ENCODE measurements around the gene NAV2.
"Not testable (repeated sequence)": the region's sequence is repeated elsewhere in the genome, so short reads cannot be mapped to it uniquely, and the experiment has no call there.

Gene NAV2

DNA sequence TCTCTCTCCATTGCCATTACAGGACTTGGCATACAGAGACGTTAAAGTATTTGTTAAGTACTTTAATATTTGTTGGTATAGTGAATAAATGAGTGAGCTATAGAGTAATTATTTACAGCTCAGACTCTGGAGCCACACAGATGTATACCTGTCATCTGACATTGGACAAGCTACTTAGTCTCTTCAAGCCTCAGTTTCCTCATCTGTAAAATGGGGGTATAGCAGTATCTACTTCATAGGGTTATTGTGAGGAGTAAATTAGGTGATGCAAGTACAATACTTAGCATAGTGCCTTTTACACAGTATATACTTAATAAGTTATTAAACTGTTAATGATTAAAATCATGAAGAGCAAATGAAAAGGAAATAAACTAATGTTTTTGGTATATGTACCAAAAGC, 203.2 kb downstream of the NAV2 start:
- Histone ChIP-seq H3K9ac (ENCODE audit: low read depth, low read length) (no peak overlapping the region), H3K4me1 (ENCODE audit: insufficient read depth, low read length) (peaks cover 22% of the 10 kb centered on the region), H3K36me3 (ENCODE audit: insufficient read depth, low read length) (0 out of 2 replicates have a peak, but pooled peaks cover 2% of the 10 kb centered on the region), H3K9me3 (ENCODE audit: control insufficient read depth, insufficient read depth, low read length) (no peaks in the 10 kb centered on the region)

DNA sequence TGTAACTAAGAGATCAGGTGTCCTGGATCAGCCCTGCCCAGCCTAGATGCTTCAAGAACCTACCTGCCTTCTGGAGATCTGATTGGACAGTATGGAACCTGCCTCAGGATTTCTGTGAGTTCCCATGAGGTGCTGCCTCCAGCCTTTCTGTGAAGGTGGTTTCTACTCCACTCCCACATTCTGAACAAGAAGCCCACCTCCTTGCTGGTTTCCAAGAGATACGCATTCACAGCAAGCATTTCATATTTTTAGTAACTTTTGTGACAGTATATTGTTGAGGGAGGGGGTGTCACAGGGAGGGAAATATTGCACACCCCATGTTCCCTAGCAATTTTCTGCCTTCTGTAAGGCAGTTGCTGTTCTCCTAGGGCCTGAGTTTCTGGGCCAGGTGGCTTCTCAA, 204.4 kb downstream of the NAV2 start:
- H3K36me3 ChIP-seq (ENCODE audit: insufficient read depth, low read length): 0 out of 2 replicates have a peak, but pooled peaks cover 2% of the 10 kb centered on the region
- H3K9ac ChIP-seq (ENCODE audit: low read depth, low read length): no peak overlapping the region
- peaks cover 21% of the 10 kb centered on the region for H3K4me1 ChIP-seq (ENCODE audit: insufficient read depth, low read length)

DNA sequence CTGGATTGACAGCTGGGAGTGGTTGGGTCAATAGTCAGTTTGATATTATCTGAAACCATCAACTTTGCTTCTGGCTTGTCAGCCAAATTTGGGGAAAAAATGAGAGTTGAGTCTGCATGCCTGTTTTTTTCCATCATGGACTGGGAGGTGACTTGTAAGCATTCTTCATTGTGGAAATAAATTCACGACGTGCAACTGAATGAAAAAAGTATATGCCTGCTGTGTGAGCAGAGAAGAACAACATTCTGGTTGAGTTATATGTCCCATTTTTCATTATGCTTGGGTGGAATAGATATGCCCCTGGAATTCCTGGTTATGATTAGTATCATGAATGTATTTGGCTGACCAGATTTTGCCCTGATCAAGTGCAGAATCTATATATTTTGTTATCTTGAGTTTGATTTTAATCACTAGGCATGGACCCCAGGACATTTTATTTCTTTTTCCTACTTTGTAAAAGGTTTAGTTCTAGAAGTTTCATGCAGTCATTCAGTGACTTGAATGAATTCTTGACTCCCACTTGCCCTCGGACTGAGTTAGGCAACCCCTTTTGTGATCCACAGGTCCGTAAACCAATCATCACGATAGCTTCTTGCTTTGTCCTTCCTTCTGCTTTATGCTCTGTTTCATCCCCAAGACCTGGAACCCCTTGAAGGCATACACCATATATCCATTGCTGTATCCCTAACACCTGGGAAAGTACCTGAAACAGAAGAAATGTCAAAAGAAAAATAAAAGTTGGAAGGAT, 205.8 kb downstream of the NAV2 start:
- no peak overlapping the region for H3K9ac ChIP-seq (ENCODE audit: low read depth, low read length)
- H3K36me3 ChIP-seq (ENCODE audit: insufficient read depth, low read length): 0 out of 2 replicates have a peak, but pooled peaks cover 2% of the 10 kb centered on the region

More for the DNA sequence above, 204.4 kb downstream of the NAV2 start:
- no peaks in the 10 kb centered on the region for H3K9me3 ChIP-seq (ENCODE audit: control insufficient read depth, insufficient read depth, low read length)

DNA sequence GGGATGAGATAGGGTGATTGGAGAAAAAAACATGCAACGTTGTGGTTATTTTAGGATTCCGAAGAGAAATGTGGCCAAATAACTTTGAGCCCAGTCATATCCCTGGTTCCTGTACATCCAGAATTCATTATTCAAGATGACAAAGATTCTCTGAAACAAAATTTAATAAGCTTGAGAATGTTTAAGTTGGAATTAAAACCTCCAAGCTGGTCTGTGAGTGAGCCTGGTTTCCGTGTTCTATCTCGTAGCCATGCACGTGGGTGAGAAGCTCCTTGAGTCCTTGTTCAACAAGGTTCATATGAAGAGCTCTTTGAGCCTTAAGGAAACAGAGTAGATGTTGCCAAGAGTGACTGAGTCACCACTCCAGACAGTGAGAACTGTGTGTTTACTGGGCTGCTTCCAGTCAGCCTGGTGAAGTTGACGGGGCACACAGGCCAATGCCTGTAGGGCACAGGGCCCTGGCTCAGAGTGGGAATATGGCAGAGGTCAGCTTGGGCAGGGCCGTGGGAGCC, 206.5 kb downstream of the NAV2 start:
- H3K9ac ChIP-seq (ENCODE audit: low read depth, low read length): no peak overlapping the region
- H3K4me1 ChIP-seq (ENCODE audit: insufficient read depth, low read length): peaks cover under 1% of the 10 kb centered on the region; the same call in 1 of the 2 replicates
- 0 out of 2 replicates have a peak, but pooled peaks cover 2% of the 10 kb centered on the region for H3K36me3 ChIP-seq (ENCODE audit: insufficient read depth, low read length)

More for the DNA sequence above, 205.8 kb downstream of the NAV2 start:
- Histone ChIP-seq H3K9me3 (ENCODE audit: control insufficient read depth, insufficient read depth, low read length) (no peaks in the 10 kb centered on the region), H3K4me1 (ENCODE audit: insufficient read depth, low read length) (peaks cover 7% of the 10 kb centered on the region)

DNA sequence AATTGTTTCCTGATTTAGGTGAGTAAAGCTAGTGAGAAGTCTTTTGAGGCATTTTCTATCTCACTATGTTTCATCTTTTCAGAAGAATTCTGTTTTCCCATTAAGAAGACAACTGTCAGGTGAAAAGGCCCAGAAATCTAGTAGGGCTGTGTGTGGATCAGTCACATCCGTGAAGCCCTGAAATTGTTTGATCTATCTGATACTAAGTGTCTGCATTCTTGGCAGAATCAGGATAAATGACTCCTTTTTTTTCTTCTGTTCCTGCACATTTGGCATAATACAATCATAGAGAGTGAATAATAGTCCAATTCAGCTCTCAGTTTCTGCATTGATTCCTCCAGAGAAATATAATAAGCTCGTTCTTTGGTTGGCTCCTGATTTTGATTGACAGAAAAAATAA, 208.3 kb downstream of the NAV2 start:
- Histone ChIP-seq H3K4me1 (ENCODE audit: insufficient read depth, low read length) (no peaks in the 10 kb centered on the region), H3K9ac (ENCODE audit: low read depth, low read length) (no peak overlapping the region), H3K9me3 (ENCODE audit: control insufficient read depth, insufficient read depth, low read length) (no peaks in the 10 kb centered on the region), H3K36me3 (ENCODE audit: insufficient read depth, low read length) (0 out of 2 replicates have a peak, but pooled peaks cover 2% of the 10 kb centered on the region)

More for the DNA sequence above, 206.5 kb downstream of the NAV2 start:
- no peaks in the 10 kb centered on the region for H3K9me3 ChIP-seq (ENCODE audit: control insufficient read depth, insufficient read depth, low read length)

DNA sequence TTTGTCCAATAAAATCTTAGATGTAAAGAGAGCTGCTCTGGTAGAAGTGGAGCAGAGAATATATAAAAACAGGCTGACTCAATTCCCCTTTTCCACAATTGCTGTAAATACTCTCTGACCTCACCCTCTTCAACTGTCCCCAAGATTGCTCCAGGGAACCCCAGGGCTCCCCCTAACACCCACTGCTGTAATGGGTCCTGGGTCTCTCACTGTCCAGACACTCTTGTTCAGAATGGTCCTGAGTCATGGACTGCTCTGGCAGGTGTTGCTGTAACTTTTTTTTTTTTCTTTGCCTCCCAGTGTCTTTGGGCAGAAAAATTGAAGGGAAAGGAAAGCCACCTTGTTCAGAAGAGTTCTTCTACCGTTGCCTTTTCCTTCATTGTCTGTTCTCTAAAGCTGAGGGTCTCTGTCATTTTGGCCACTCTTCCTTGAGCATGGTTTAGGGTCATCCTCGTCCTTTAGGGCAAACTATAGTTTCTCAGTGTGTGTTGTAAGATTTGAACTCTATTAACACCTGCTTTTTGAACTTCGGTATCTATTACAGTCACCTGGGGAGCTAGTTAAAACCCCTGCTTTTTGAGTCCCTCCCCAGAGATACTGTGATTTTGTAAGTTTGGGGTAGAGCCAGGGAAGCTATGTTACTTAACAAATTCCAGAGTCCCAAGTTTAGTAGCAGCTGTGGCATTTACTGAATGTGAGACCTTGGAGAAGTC, 209.5 kb downstream of the NAV2 start:
- no peak overlapping the region for H3K9ac ChIP-seq (ENCODE audit: low read depth, low read length)
- H3K9me3 ChIP-seq (ENCODE audit: control insufficient read depth, insufficient read depth, low read length): no peaks in the 10 kb centered on the region
- H3K4me1 ChIP-seq (ENCODE audit: insufficient read depth, low read length): no peaks in the 10 kb centered on the region
- 0 out of 2 replicates have a peak, but pooled peaks cover 2% of the 10 kb centered on the region for H3K36me3 ChIP-seq (ENCODE audit: insufficient read depth, low read length)

DNA sequence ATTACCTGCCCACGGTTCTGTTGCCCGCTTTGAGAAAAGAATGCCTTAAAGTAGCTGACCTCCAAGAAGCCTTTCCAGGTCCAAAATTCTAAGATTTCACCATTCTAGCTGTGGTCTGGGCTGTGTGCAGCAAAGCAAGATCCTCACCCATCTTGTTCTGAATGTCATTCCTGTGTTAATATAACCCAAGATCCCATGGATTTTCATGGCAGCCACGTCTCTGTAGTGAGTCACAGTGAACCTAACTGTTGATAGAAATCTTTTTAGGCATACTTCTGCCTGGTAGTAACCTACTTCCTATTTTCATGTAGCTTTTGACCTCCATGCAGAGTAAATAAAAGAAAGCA, 210.0 kb downstream of the NAV2 start:
- Histone ChIP-seq H3K9ac (ENCODE audit: low read depth, low read length) (no peak overlapping the region), H3K4me1 (ENCODE audit: insufficient read depth, low read length) (no peaks in the 10 kb centered on the region), H3K36me3 (ENCODE audit: insufficient read depth, low read length) (0 out of 2 replicates have a peak, but pooled peaks cover 2% of the 10 kb centered on the region), H3K9me3 (ENCODE audit: control insufficient read depth, insufficient read depth, low read length) (no peaks in the 10 kb centered on the region)

DNA sequence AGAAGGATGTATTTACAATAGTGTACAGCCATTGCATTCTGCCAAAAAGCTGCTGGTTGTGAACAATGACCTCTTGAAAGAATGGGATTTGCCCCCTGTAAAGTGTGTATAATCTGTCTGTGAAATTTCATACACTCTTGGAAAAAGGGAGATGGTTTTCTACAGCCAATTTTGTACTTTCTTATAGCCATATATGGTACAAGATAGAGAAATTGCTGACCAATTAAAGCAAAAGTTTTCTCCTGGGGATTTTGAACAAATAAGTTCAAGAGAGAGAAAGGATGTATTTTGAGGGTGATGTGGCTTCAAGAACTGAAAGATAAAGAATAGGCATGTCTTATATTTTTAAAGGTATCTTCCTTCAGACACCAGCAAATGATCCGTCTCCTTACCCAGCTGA, 211.0 kb downstream of the NAV2 start:
- Histone ChIP-seq H3K9me3 (ENCODE audit: control insufficient read depth, insufficient read depth, low read length) (no peaks in the 10 kb centered on the region), H3K4me1 (ENCODE audit: insufficient read depth, low read length) (no peaks in the 10 kb centered on the region), H3K9ac (ENCODE audit: low read depth, low read length) (no peak overlapping the region), H3K36me3 (ENCODE audit: insufficient read depth, low read length) (no peaks in the 10 kb centered on the region)

DNA sequence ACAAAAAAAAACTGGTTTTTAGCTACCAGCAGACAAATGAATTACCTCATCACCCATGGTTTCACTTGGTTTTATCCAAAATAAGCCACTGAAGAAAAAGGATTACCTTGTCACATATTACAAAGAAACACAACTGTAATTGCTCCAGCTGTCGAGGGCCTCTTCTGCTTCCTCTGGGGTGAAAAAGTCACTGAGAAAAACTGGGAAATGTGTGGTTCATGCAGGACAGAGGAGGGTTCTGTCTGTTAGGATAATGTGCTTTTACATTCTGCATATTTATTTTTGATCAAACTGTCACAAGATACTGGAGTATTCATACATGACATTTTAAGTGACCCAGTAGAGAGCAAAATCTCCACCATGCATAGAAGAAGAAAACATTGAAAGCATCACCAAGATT, 211.7 kb downstream of the NAV2 start:
- Histone ChIP-seq H3K9me3 (ENCODE audit: control insufficient read depth, insufficient read depth, low read length) (no peaks in the 10 kb centered on the region), H3K9ac (ENCODE audit: low read depth, low read length) (no peak overlapping the region), H3K4me1 (ENCODE audit: insufficient read depth, low read length) (no peaks in the 10 kb centered on the region), H3K36me3 (ENCODE audit: insufficient read depth, low read length) (no peaks in the 10 kb centered on the region)

DNA sequence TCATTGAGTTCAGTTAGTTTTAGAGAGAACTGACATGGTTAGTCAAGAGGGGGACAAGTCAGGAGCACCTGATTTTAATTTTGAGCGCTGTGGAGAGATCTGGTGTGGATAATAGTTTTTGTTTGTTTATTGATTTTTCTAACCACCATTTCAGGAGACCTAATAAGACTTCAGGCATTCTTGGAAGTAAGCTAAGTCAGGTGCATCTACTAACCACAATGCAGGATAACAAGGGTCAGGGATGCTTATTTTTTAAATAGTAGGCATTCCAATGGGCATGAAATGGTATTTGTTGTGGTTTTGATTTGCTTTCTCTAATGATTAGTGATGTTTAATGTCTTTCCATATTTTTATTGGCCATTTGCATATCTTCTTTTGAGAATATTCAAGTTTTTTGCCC, 212.1 kb downstream of the NAV2 start:
- no peak overlapping the region for H3K9ac ChIP-seq (ENCODE audit: low read depth, low read length)
- no peaks in the 10 kb centered on the region for H3K36me3 ChIP-seq (ENCODE audit: insufficient read depth, low read length)
- no peaks in the 10 kb centered on the region for H3K4me1 ChIP-seq (ENCODE audit: insufficient read depth, low read length)
- no peaks in the 10 kb centered on the region for H3K9me3 ChIP-seq (ENCODE audit: control insufficient read depth, insufficient read depth, low read length)

DNA sequence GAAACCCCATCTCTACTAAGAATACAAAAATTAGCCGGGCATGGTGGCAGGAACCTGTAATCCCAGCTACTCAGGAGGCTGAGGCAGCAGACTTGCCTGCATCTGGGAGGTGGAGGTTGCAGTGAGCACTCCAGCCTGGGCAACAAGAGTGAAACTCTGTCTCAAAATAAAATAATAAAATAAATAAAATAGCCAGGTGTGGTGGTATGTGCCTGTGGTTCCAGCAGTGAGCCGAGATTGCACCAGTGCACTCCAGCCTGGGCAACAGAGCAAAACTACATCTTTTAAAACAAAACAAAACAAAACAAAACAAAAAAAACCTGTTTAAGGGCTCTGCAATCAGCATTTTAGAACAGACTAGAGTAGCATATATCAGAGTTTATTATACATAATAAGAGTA, 214.8 kb downstream of the NAV2 start:
- H3K9ac ChIP-seq (ENCODE audit: low read depth, low read length); H3K36me3 ChIP-seq (ENCODE audit: insufficient read depth, low read length); H3K9me3 ChIP-seq (ENCODE audit: control insufficient read depth, insufficient read depth, low read length); H3K4me1 ChIP-seq (ENCODE audit: insufficient read depth, low read length): not testable (repeated sequence)

DNA sequence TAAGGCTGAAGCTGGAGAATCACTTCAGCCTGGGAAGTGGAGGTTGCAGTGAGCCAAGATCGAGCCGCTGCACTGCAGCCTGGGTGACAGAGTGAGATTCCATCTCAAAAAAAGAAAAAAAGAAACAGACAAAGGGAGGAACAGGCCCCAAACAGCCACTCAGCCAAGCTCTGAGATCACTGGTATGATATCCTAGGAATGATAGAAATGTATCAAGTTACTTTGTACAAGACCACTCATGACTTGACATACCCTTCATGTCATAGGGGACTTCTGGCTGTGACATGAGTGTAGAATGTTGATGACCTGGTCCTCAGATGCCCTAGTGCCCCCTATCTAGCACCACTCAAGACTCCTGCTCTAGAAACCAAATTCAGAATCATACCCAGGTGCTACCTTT, 216.5 kb downstream of the NAV2 start:
- Histone ChIP-seq H3K4me1 (ENCODE audit: insufficient read depth, low read length) (no peaks in the 10 kb centered on the region), H3K9me3 (ENCODE audit: control insufficient read depth, insufficient read depth, low read length) (no peaks in the 10 kb centered on the region), H3K36me3 (ENCODE audit: insufficient read depth, low read length) (no peaks in the 10 kb centered on the region), H3K9ac (ENCODE audit: low read depth, low read length) (no peak overlapping the region)

DNA sequence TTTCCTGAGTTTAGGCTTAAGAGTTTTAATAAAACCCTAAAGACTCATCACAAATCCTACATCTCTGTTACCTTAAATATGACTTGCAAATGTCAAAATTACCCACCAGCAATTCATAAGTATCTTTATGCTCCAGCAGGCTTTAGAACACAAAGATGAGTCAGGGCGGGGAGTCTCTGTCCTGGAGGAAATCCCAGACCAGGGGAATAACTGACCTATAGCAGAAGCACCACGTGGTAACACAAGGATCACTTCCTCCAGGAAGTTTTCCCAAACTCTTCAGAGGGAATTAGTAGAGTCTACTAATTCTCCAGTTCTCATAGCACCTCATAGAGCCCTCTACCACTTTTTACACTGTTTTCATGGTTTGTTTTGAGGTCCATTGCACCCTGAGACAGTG, 217.0 kb downstream of the NAV2 start:
- Histone ChIP-seq H3K36me3 (ENCODE audit: insufficient read depth, low read length) (no peaks in the 10 kb centered on the region; the same call in 1 of the 2 replicates), H3K9ac (ENCODE audit: low read depth, low read length) (no peak overlapping the region), H3K9me3 (ENCODE audit: control insufficient read depth, insufficient read depth, low read length) (no peaks in the 10 kb centered on the region), H3K4me1 (ENCODE audit: insufficient read depth, low read length) (peaks cover 1% of the 10 kb centered on the region; the same call in 1 of the 2 replicates)

DNA sequence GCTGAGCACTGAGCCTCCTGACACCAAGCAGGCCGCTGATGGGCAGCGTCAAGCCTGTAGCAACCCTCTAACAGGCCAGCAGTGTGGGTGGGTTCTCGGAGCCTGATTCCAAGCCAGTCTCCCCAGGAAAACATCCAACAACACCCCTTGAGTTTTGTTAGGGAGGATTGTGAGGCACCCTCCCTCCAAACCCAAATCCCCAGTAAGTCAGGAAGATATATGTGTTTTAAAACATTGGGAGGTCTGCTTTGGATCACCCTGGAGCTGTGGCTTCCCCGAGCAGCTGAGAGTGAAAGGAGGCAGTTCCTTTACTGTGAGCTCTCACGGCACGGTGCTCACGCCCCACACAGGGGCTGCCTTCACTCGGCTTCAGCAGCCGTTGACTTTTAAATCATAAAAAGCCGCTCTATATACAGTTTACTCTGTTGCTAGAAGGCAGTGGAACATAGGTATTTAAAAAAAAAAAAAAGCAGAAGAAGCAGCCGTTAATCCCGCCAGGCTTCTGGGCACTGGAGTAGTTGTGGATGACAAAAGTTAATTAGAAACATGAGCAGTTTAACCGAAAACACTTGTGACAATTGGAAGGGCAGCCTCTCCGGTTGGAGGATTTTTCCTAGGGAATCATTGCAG, 218.6 kb downstream of the NAV2 start:
- Histone ChIP-seq H3K36me3 (ENCODE audit: insufficient read depth, low read length) (no peaks in the 10 kb centered on the region; the same call in 1 of the 2 replicates), H3K9me3 (ENCODE audit: control insufficient read depth, insufficient read depth, low read length) (no peaks in the 10 kb centered on the region), H3K4me1 (ENCODE audit: insufficient read depth, low read length) (peaks cover 11% of the 10 kb centered on the region), H3K9ac (ENCODE audit: low read depth, low read length) (no peak overlapping the region)

All from ES-I3 (cell line).